Muscle layer of colon (tissue), 2 donors: ENCODE measurements around the gene SDC4.

ENCODE experiments used
- H3K27ac ChIP-seq: one replicate; pipeline ENCODE4 v1.7.0; 2013; ENCODE audit warnings: low read depth, mild to moderate bottlenecking, low read length, moderate library complexity
- H3K27me3 ChIP-seq, 2 donors: one replicate each; pipeline ENCODE4 v1.7.0; 2013; ENCODE audit warnings: low read length in 2 of 2, mild to moderate bottlenecking in 2 of 2; ENCODE audit not compliant: insufficient read depth in 2 of 2, control insufficient read depth in 1 of 2
- H3K36me3 ChIP-seq: one replicate; pipeline ENCODE4 v1.7.0; 2013; ENCODE audit warnings: mild to moderate bottlenecking, low read length; ENCODE audit not compliant: insufficient read depth
- H3K4me1 ChIP-seq: one replicate; pipeline ENCODE4 v1.7.0; 2013; ENCODE audit warnings: mild to moderate bottlenecking, low read length; ENCODE audit not compliant: insufficient read depth
- H3K4me3 ChIP-seq, 2 donors: one replicate each; pipeline ENCODE4 v1.7.0; 2013; ENCODE audit warnings: low read length in 2 of 2, low read depth in 1 of 2, mild to moderate bottlenecking in 1 of 2, moderate library complexity in 1 of 2
- H3K9ac ChIP-seq: one replicate; pipeline ENCODE4 v1.7.0; 2013; ENCODE audit warnings: low read length
- H3K9me3 ChIP-seq: one replicate; pipeline ENCODE4 v1.7.0; 2013; ENCODE audit warnings: mild to moderate bottlenecking, low read length
- donor health status: abdominal sarcoma.
- donor health status: Adenocarcinoma of cecum.

SDC4 gene

DNA sequence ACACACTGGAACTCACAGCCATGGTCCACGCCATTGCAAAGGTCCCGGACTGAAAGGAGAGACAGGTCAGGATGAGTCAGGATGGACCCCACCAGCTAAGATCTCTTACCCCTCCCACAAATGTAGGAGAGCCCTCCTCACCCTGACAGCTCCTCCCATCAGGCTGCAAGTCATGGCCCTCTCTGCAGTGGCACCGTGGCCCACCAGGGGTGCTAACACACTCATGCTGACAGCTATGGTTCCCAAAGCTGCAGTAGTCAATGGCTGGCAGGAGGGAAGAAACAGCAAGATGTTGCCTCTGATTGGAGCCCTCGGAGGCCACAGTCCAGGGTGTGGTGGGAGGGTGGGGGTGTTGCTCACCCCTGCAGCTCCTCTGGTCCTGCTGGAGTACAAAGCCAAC lies 47.3 kb downstream of the SDC4 start:
- Histone ChIP-seq H3K27me3 (peaks cover 0 to 29% of the 10 kb centered on the region in 2 donors), H3K4me3 (no peak overlapping the region), H3K9me3 (no peaks in the 10 kb centered on the region), H3K9ac (no peak overlapping the region), H3K4me1 (no peaks in the 10 kb centered on the region), H3K27ac (no peak overlapping the region), H3K36me3 (no peaks in the 10 kb centered on the region)

DNA sequence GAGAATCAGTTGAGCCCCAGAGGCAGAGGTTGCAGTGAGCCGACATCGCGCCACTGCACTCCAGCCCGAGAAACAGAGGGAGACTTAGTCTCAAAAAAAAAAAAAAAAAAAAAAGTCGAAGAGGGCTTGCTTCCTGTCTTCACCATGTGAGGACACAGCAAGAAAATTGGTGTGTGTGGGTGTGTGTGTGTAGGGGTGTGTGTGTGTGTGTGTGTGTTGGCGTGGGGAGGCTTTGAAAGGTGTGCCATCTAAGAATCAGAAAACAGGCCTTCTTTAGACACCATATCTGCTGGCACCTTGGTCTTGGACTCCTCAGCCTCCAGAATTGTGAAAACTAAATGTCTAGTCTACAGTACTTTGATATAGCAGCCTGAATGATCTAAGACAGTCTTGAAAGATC lies 48.4 kb downstream of the SDC4 start:
- Histone ChIP-seq H3K4me3 (no peak overlapping the region), H3K27ac (no peak overlapping the region), H3K27me3 (peaks cover 0 to 28% of the 10 kb centered on the region in 2 donors), H3K36me3 (no peaks in the 10 kb centered on the region), H3K9me3 (no peaks in the 10 kb centered on the region), H3K9ac (no peak overlapping the region), H3K4me1 (no peaks in the 10 kb centered on the region)

DNA sequence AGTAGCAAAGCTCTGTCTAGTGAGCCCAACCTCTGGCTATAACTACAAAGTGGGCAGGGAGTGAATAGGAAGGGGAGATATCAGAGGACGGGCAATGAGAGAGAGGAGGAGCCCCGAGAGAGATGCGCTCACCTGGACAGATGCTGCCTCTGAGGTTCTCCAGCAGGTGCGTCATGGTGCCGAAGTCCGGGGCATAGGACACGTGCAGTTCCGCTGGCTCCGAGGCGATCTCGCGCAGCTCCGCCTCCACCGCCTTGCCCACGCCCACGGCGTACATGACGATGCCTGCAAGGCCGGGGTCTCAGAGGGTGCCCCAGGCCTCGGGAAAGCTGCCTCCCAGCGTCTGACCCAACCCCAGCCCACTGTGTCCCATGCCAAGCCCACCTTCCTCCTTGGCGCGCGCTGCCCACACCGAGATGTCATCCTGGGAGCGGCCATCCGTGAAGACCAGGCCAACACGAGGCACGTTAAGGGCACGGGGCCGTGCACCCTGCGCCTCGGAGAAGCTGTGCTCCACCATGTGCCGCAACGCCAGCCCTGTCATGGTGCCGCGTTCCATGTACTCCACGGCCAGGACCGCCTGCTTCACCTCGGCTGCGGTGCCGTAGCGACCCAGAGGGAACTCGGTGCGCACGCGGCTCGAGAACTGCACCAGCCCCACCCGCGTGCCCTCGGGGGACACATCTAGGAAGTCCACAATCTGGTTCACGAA lies 50.3 kb downstream of the SDC4 start:
- Histone ChIP-seq H3K27ac (no peak overlapping the region), H3K9me3 (no peaks in the 10 kb centered on the region), H3K36me3 (no peaks in the 10 kb centered on the region)

DNA sequence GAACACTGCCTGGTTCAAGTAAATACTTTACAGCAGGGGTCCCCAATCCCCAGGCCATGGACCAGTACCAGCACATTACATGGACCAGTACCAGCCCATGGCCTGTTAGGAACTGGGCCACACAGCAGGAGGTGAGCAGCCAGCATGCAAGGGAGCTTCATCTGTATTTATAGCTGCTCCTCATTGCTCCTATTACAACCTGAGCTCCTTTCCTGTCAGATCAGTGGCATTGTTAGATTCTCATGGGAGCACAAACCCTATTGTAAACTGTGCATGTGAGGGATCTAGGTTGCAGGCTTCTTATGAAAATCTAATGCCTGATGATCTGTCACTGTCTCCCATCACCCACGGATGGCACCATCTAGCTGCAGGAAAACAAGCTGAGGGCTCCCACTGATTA lies 53.6 kb downstream of the SDC4 start:
- H3K4me1 ChIP-seq = peaks cover 12% of the 10 kb centered on the region
- no peak overlapping the region for H3K4me3 ChIP-seq
- H3K27ac ChIP-seq = no peak overlapping the region
- no peaks in the 10 kb centered on the region for H3K36me3 ChIP-seq
- H3K9me3 ChIP-seq = no peaks in the 10 kb centered on the region
- peaks cover 0 to 28% of the 10 kb centered on the region in 2 donors for H3K27me3 ChIP-seq
- H3K9ac ChIP-seq = no peak overlapping the region

More for the DNA sequence above, 50.3 kb downstream of the SDC4 start:
- H3K4me1 ChIP-seq = peaks cover 6% of the 10 kb centered on the region
- H3K9ac ChIP-seq = no peak overlapping the region
- H3K4me3 ChIP-seq = no peak overlapping the region
- H3K27me3 ChIP-seq = peaks cover 0 to 26% of the 10 kb centered on the region in 2 donors

DNA sequence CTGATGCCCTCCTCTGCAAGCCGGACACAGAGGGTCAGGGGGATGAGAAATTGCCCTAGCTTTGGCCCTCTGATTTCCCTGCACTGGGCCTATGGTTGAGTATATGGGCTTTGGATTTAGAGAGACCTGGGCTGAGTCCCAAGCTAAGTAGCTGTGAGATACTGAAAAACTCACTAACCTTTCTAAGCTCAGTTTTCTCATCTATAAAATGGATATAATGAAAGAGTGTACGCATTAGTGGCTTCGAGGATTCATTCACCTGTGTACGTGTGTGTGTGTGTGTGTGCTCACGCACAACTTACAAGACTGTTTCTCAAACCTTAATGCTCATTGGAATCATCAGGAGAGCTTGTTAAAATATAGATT lies 54.2 kb downstream of the SDC4 start:
- no peak overlapping the region for H3K27ac ChIP-seq
- H3K4me1 ChIP-seq = peaks cover 12% of the 10 kb centered on the region
- H3K9ac ChIP-seq = no peak overlapping the region
- H3K9me3 ChIP-seq = no peaks in the 10 kb centered on the region
- H3K27me3 ChIP-seq = peaks cover 0 to 28% of the 10 kb centered on the region in 2 donors
- H3K4me3 ChIP-seq = no peak overlapping the region
- H3K36me3 ChIP-seq = no peaks in the 10 kb centered on the region

DNA sequence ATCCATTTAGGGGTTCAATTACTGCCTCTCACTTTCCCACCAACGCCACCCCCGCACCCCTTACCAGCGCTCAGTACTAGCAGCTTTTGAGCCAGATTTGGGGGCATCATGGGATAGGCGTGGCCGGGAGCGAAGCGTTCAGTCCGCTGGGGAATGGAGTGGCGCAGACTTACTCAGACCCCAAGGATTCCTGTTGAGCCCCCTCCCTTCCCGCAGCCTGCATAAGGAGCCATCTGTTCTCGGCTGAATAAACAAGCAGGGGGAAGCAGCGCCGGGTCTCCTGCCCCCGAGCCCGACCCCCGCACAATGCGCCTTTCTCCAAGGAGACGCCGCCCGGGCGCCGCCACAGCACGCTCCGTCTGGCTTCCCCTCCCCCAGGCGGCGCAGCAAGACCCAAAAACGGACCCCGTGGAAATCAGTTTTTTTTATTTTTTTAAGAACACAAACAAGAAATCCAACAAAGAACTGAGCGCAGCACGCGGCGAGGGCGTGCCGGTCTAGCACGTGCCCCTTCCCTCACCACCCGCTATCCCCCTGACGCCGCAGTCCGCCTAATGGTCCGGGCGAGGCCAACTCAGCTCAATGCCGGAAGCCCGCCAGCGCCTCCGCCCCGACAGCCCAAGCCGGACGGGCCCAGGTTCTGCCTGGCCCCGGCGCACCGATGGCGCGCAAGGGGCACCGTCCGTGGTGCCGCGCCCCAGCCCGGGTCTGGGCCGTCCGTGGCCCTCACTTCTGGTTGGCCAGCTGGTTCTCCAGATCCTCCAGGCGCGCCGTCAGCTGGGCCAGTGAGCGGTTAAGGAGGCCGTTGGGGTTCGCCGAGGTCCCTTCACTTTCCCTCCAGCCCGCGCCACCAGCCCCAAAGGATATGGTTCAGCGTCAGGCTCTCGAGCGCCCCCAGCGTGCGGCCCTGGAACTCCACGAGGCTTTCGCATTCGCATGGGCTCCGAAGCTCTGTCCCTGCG lies 54.9 kb downstream of the SDC4 start:
- Histone ChIP-seq H3K36me3 (no peaks in the 10 kb centered on the region), H3K4me3 (peak overlapping the region; percentile 53 to 62), H3K4me1 (peaks cover 12% of the 10 kb centered on the region), H3K27ac (no peak overlapping the region), H3K9me3 (no peaks in the 10 kb centered on the region), H3K27me3 (peaks cover 0 to 25% of the 10 kb centered on the region in 2 donors), H3K9ac (no peak overlapping the region)

DNA sequence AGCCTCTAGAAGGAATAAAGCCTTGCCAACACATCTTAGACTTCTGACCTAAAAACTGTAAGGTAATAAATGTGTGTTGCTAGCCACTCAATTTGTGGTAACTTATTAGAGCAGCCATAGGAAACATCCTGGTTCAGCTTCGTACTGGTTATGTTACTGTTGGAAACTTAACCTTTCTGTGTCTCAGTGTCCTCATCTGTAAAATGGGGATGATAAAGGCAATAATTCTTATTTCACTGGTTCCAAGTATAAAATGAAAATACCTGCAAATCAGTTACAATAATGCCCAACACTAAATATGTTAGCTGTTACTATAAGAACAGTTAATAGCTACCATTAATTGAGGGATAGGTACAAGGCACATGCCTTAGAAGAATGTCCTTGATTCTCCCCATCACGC lies 55.9 kb downstream of the SDC4 start:
- Histone ChIP-seq H3K27me3 (peaks cover 0 to 17% of the 10 kb centered on the region in 2 donors), H3K4me3 (no peak overlapping the region), H3K36me3 (no peaks in the 10 kb centered on the region), H3K27ac (no peak overlapping the region), H3K9ac (no peak overlapping the region), H3K4me1 (peaks cover 12% of the 10 kb centered on the region), H3K9me3 (no peaks in the 10 kb centered on the region)

DNA sequence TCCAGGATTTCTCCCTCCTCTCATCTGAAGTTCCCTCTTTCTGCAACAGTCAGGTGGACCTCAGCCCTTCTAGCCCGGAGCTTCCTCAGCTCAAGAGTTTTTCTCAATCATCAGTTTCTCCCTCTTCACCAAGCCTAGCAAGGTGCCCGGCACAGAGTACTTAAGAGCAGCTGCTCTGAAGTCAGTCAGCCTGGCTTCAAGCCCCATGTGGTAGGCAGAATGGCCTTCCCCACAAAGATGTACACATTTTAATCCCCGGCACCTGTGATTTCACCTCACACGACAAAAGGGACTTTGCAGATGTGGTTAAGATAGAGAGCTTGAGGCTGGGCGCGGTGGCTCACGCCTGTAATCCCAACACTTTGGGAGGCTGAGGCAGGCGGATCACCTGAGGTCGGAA lies 56.7 kb downstream of the SDC4 start:
- no peaks in the 10 kb centered on the region for H3K9me3 ChIP-seq

DNA sequence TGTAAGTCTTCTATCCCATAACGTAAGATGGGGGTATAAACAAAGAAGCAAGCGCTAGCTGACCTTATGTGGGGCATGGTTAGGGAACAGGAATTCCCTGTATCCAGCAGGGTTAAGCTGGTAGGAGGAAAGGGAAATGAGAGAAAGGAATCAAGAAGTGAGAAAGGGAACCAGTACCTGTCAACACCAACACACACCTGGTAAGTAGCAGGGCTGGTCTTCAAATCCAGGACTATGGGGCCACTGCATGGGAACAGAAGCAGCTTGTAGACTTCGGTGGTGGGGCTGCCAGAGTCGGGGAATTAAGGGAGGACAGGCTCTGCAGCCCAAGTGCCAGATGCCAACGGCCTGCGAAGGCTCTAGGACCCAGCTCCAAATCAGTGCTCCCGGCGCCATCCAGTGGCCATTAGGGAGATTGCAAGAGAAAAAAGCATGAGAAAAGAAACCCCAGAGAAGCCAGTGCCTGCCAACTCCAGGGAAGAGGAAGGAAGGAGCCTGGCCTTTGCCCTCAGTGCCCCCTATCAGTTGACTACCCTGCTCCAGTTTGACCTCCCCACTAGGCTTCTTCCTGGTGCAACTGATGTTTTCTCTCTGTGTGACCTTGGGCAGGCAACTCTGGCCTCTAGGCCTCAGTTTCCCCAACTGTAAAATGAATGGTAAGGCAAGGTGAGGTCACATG lies 57.4 kb downstream of the SDC4 start:
- Histone ChIP-seq H3K36me3 (no peaks in the 10 kb centered on the region), H3K4me1 (peaks cover 12% of the 10 kb centered on the region), H3K4me3 (no peak overlapping the region), H3K27me3 (peaks cover 0 to 17% of the 10 kb centered on the region in 2 donors), H3K27ac (no peak overlapping the region), H3K9ac (no peak overlapping the region), H3K9me3 (no peaks in the 10 kb centered on the region)

More for the DNA sequence above, 56.7 kb downstream of the SDC4 start:
- H3K9ac ChIP-seq = no peak overlapping the region
- peaks cover 0 to 17% of the 10 kb centered on the region in 2 donors for H3K27me3 ChIP-seq
- H3K36me3 ChIP-seq = no peaks in the 10 kb centered on the region
- H3K4me3 ChIP-seq = no peak overlapping the region
- peaks cover 12% of the 10 kb centered on the region for H3K4me1 ChIP-seq
- H3K27ac ChIP-seq = no peak overlapping the region

DNA sequence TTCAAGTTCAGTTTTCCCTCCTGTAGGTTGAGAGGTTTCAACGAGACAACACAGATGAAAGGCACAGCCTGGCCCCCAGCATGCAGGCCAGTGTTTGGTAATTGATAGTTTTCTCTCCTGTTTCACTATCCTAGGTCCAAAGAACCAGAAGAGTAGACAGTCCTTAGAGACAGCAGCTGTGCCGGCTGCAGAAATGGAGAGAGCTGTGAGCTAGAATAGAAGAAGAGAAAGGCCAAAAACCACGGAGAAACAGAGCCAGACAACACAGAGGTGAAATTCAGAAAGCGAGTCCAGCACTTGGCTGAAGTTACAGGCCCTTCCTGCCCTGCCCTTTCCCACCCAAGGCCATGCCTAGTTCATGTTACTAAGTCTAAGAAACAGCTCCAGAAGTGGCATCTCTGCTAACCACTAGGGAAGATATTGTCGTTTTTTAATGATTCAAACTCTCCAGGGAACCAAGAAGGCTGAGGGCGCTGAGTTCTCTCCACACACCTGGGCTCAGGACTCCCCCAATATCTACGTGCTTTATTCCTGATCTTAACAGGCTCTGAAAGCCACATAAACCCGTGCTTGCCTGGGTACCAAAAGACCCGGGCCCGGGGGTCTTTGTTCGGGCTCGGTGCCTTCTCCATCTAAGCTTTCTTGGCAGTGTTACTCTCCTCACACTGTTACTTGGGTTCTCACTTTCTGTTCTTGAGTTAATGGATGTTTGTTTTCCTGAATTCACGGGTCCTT lies 58.1 kb downstream of the SDC4 start:
- Histone ChIP-seq H3K4me1 (peaks cover 12% of the 10 kb centered on the region), H3K27me3 (peaks cover 0 to 17% of the 10 kb centered on the region in 2 donors), H3K9me3 (no peaks in the 10 kb centered on the region), H3K4me3 (no peak overlapping the region), H3K36me3 (no peaks in the 10 kb centered on the region), H3K27ac (no peak overlapping the region), H3K9ac (no peak overlapping the region)

DNA sequence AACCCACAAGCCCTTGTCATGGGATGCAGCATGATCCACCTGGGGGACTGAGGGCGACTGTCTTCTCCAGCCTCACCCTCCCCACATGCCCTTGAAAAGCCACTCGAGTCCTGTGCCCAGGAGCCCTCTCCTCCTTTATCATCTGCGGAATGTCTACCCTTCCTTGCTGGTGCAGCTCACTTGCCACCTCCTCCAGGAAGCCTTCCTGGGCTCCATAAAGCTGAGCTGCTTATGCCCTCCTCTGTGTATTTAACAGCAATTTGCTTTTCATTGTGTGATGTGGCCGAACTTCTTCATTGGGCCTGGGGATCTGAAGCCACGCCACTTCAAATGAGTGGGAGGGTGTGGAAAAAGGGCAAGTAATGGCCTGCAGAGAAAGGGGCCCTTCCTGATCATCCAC lies 59.4 kb downstream of the SDC4 start:
- H3K36me3 ChIP-seq = no peaks in the 10 kb centered on the region
- H3K27ac ChIP-seq = no peak overlapping the region
- H3K27me3 ChIP-seq = peaks cover 0 to 12% of the 10 kb centered on the region in 2 donors
- no peaks in the 10 kb centered on the region for H3K9me3 ChIP-seq
- no peak overlapping the region for H3K9ac ChIP-seq
- H3K4me3 ChIP-seq = no peak overlapping the region
- H3K4me1 ChIP-seq = peaks cover 7% of the 10 kb centered on the region
